Nucleus accumbens (tissue), 56 donors: Measurements from ENCODE around the gene NOC2L.

ENCODE experiments used
- DNase-seq, 56 donors: peaks; one replicate each; lab custom pipeline; 2025; lab: John Stamatoyannopoulos, UW

The NOC2L gene

DNA sequence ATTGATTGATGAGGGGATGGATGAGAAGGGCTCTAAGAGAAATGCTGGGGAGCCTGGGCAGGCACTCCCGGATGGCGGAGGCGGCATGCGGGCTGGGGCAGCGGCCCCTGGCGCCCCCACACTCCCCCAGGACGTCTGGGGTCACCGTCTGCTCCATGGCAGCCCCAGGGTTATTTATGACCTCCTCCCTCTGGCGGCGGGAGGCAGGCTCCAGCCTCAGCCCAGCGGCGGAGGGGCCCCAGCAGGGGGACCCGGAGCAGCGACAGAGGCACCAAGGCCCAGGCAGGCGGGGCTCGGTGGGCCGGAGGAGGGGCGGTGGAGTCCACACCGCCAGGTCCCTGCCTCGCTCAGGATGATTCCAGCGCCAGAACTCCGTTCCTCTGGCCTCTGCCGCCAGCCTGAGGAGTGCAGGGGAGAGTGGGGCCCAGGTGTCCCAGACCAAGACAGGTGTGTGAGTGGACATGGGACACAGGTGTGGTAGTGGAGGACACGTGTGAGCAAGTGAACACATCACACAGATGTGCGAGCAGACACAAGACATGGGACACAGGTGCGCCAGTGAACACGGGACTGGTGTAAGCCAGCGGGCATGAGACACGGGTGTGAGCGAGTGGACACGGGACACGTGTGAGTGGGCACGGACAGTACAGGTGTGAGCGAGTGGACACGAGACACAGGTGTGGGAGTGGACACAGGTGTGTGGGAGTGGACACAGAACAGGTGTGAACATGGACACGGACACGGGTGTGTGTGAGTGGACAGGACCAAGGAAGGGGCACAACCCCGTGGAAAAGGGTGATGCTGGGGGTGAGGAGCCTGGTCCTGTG is 37.8 kb downstream of the NOC2L start:
- peak in 37 of 56 donors; percentile 9 to 68 (median 32) for DNase-seq

DNA sequence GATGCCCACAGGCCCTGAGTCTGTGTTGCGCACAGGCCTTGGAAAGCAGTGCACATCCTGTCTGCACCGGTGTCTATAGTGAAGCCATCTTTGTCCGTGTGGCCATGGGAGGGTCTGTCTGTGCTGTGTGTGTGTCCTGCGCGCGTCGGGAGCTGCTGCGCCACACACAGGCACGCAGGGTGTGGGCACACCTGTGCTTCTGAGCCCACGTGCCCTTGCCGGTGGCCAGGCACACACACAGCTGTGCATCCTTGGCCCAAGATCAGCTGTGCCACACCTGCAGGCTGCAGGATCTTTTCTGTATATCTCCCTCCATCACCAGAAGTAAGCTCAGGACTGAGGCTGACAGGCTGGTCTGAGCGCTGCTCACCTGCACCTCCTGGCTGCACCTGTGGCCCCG is 38.5 kb downstream of the NOC2L start:
- no peak for DNase-seq

DNA sequence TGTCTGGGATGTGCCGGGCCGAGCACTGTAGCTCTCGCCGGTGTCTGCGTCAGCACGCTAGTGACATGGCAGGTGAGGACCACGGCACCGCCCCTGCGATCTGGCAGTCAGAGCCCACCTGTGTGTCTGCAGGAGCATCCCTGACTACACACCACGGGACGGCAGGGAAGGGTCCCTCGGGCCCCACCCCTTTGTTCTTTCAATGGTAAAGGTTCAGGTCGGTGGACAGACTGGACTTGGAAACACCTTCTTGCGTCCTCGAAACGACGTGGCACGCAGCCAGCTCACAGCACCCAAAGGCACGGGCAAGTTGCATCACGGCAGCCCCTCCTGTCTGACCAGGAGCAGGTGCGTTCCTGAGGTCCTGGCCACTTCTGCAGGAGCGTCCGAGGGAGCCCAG is 39.0 kb downstream of the NOC2L start:
- DNase-seq: no peak

DNA sequence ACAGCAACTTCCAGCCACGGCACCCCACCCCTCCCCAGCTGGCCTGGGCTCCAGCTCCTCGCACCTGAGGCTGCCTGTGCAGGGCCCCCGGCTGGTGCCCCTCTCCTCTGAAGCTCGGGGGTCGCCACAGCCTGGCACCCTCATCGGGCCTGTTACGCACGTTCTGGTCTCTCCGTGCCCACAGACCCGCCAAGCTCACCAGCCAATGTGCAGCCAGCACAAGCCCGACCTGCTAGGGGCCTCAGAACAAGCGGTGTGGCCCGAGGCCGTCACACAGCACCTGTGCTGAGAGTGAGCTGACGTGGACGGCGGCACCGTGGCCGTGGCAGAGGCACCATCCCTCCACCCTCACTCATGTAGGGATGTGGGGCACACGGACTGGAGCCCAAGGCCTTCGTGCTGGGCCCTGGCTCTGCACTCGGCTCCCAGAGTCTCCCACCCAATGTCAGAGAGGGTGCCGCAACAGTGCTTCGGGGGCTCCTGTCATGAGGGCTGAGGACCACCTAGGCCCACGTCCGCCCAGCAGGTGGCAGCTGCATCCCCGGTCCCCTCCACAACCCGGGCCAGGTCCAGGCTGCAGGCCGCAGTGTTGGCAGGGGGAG is 39.7 kb downstream of the NOC2L start:
- no peak for DNase-seq

DNA sequence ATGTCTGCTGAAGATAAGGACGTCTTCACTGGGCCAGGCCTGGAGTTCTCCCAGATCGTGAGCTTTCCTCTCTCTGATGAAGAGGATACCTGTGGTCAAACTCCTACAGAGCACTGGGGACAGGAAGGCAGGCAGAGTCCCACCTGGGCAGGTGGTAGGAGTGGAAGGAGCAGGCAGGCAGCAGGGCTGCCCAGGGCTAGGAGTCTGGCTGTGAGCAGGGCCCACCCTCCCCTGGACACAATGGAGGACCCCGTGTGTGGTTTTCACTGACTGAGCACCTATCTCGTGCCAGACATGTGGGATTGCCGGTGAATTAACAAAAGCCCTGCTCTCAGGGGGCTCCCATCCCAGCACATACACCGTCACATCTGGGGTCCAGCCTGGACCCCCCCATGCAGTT is 40.2 kb downstream of the NOC2L start:
- no peak for DNase-seq

DNA sequence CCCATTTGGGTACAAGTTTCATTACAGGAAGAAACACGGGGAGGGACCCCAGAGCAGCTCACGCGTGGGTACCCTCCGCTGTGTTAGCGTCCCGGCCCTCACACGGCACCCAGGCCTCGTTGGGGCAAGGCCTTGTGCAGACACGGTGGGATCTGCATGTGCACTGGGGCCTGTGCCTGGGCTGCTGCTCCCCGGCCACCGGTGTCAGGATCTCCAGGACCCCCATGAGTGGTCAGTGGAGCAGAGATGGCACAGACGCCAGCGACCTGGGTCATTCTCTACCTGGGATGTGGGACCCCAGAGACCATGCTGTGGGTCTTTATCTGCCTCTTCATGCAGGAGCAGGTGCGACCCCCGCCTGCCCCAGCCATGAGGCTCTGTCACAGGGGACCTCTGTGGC is 40.7 kb downstream of the NOC2L start:
- DNase-seq: no peak

DNA sequence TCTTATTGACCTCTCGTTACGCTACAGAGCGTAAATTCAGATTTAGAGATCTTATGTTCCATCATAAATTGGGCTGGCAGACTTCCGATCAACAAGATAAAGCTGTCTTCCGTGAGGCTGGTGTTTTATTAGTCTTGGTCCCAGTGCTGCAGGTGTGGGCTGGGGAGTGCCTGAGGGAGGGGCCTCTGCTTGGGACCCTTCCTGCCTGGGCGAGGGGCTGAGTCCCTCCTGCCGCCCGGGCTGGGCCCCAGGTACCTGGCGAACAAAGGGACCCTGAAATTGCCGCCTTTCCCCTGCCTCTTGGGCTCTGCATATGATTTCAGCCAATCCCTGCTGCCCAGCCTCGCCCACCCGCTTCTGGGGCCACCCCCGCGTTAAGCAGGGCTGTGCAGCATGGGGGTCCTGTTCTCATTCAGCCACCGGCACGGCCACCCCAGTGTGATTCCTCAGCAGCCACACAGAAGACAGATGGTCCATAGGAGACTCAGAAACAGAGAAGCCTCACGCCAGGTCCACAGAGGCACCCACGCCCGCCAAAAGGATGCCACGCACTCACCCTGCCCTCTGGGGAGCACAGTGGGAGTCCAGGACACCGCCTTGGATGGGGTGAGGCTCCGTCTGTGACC is 41.5 kb downstream of the NOC2L start:
- no peak for DNase-seq

DNA sequence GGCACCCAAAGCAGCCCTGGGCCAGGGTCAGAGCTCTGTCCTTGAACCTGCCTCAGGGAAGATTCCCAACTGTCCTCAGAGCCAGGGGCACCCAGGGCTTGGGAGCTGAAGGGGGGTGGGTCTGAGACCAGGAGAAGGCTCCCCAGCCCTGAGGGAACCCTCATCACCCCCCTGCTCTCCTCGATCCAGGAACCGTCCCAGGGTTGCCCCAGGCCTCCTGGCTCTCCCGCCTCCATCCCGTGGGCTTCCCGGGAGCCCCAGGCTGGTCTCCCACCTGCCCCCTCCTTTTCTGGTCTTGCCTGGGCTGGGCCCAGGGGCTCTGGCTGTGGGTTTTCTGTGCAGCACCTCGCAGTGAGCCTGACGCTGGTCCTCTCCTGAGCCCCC is 42.0 kb downstream of the NOC2L start:
- no peak for DNase-seq

DNA sequence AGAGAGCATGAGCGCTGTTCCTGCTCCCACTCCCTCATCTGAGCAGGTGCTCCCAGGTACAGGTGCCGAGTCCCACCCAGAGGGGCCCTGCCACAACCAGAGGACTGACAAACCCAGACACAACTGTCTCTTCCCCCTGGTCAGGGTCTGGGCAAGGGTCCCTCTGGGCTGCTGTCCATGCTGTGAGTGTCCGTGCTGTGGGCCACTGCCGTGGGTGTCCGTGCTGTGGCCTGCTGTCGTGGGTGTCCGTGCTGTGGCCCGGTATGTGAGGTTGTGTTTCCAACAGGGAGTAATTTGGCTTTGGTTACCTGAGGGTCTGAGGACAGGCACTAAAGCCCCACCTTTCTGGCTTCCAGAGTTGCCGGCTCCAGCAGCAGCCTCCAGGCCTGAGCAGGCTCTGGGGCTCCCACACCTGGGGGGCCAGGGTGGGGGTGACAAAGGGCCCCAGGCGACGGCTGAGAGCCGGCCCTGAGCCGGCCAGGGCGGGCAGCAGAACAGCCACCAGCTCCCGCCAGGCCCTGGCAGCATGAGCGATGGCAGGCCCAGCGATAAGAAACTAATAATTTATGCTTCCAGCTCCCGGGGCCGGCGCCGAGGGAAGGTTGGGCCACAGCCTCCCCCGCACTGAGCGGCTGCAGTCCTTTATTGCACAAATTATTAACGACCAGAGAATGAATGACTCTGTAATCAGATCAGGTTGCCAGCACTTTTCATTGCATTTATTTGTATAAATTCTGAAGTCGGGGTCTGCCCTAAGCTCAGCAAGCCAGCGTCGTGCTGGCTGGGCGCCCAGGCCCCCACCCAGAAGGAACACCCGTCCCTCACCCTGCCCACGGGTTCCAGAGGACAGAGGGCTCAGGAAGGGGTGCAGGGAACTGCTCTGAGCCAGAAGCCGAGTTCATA is 42.6 kb downstream of the NOC2L start:
- DNase-seq: no peak

DNA sequence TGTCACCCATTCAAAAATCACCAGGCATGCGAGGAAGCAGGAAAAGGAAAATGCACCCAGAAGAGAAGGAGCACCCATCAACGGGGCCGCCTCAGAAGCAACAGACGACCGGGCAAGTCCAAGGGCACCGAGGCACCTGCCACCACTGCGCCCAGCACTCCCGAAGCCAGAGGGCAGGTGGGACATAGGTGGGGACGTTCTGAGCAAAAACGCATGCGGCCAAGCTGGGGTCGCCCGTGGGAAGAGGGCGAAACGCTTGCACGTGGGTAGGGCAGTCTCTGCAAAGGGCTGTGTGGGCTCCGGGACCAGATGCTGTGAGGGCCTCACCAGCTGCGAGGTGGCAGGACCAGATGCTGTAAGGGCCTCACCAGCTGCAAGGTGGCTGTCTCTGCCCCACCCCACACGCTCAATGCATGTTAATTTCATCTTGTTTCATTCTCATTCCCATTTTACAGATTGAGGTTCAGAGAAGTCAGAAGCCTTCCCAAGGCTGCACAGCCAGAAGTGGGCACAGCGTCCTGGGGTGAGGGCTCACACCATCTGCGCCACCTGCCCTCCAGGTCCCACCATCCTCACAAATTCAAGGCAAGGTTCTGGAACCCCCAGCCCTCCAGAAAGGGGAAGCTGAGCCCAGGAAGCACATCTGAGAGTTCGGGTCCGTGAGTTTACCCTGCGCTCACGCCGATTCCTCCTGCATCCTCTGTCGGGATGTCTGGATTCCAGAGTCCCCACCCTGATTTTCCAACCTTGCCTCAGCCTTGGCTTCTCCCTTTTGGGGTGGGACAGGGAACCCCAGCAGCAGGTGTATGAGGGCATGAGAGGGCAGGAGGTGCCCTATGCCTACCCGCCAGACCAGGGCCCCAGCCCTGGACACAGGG is 43.5 kb downstream of the NOC2L start:
- DNase-seq: no peak

DNA sequence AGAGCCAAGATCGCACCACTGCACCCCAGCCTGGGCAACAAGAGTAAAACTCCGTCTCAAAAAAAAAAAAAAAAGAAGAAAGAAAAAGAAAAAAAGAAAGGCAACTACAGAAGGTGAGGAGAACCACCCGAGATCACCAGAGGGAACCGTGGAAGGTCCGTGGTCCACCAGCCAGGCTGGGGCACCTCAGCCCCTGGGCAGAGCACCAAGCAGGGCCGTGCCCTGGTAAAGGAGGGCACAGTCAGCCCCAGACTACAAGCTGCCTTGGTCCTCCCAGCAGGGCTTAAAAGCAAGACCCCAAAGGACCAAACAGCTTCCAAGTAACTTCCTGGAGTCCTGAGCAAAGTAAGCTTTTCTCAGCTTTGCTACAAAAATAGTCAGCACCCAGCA is 44.2 kb downstream of the NOC2L start:
- DNase-seq: no peak

DNA sequence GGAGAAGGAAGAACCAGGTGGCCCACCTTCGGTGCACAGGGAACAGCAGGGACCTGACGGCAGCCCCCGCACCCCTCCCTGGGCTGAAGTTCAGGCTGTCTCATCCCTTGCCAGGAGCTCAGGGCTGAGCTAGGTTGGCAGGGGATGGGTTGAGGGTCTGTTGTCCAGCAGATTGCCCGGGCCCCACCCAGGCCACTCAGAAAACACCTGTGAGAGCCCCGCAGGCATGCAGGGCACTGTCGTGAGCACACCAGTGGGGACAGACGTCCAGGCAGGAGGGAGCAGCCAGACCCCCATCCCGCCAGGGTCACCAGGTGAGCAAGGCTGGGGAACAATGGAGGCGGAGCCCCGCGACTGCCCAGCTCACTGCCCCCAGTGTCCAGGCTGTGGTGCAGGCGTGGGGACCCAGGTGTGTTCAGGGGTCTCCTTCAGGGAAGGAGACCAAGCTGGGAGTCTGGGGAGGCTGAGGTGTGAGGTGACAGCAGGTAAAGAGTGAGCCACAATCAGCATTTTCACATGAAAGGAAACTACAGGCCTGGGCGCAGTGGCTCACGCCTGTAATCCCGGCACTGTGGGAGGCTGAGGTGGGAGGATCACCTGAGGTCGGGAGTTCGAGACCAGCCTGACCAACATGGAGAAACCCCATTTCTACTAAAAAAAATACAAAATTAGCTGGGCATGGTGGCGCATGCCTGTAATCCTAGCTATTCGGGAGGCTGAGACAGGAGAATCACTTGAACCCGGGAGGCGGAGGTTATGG is 44.7 kb downstream of the NOC2L start:
- no peak for DNase-seq

DNA sequence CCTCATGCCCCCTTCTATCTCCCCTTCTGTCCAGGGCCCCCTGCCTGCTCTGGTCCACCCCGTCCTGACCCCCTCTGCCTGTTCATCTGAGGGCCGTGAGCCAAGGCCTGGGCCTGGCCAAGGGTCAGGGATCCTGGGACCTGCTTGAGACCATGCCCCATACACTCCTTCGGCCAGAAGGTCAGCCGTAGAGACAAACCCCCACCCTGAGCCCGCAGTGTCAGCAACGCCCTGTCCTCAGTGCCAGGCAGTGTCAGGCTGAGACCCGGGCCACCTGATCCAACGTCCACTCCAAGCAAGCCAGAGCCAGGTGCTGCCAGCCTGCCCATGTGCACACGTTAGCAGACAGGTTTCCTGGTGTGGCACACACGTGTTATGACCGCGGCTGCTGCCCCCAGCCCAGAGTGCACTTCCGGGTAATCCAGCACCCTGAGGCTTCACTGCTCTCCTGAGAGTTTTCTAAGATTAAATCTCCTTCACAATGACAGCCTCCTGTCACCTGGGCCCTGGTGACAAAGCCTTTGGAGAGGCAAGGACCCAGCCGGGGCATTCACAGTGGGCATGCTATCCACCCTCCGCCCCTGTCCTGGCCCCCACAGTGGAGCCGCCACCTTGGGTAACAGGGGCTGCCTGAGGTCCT is 45.4 kb downstream of the NOC2L start:
- DNase-seq: no peak

DNA sequence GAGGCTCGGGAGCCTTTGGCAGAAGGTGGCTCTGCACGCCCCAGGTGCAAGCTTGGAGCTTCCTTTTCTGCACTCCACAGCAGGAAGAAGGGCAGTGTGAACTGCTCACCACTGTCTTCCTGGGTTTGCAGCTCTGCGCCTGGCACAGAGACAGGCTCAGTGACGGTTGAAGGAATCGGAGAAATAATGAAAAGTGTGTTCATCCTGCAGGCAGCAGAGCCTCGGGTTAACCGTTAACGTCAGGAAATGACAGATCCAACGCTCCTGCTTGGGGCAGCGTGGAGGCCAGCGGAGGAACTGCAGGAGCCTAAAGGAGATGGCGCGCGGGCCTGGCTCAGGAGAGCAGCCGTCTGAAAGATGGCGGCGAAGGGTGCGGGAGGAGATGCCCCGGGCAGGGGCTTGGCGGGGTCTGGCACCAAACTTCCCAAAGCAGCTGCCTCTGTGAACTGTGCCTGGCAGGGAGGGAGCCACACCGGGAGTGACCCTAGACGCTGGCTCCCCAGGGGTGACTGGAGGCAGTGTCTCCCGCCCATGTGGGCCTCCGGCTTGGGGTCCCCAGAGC is 46.2 kb downstream of the NOC2L start:
- no peak for DNase-seq

DNA sequence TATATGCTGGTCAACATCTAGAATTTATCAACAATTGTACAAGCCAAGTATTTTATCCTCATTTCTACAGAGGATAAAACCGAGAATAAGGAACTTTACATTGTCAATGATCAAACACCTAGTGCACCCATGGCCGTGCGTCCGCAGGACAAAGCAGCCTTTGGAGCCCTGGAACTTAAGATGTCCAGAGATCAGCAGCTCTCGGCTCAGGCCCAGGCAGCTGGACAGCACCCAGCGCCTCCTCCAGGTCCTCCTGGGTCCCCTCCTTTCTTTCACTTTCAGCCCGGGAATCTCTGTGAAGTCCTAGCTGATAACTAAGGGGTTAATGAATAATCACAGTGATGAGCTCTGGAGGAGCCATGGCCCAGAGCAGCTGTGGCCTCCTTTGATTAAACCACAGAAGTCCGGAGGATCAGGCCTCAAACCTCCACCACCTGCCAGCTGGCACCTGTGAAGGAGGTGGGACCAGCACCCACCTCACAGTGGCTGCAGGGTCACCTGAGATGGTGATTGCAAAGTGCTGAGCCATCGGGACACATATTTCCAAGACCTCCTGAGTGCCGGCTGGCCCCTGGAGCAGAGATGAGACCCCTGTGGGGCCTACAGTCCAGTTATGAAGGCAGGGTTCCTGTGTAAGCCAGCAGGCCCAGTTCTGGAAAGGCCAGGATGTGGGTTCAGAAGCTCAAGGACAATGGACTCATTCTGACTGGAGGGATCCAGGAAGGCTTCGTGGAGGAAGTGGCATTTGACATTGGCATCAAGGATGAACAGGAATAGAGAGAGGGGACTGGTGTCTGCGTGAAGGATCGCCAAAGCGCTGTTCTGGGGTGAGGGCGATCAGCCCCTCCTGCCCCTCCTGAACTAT is 46.9 kb downstream of the NOC2L start:
- DNase-seq: no peak

DNA sequence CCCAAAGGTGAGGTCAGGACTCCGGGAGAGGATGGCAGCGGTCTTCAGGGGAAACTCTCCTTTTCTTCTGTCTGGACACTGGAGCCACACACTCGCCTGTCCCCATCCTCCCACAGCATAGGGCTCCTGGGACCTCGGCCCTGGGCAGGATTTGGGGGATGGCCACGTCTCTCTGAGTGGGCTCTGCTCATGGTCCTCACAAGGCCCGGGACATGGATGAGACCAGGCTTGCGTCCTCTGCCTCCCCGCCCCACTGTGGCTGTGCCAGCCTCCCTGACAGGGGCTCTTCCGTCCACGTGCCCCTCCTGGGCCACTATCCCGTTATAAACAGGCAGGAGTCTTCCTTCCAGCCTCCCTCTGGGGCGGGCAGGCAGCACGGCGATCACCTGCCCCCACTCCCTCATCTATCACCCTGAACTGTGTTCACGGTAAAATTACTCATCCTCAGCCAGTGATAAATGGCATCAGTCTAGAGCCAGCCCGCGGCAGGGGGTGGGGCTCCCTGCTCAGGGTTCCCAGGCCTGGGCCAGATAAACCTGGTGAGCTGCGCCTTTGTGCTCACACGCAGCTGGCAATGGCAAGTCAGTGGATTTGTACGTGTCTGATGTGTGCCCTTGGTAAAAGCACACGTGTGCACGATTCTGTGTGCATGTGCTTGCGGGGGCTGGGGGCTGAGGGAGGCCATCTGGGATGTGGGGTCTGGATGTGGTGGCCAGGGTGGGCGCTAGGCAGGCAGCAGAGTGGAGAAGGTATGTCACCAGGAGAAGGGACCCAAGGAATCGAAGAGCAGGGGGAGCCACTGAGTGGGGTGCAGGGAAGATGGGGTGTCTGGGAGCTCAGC is 48.0 kb downstream of the NOC2L start:
- DNase-seq: peak in 5 of 56 donors; percentile 22 to 41 (median 37)
